ENCODE measurements around the gene AFM. TPM values are rescaled to one million over a fixed set of nuclear protein-coding genes. Genes with fewer than 3 reads are reported as not detected.

The AFM gene, protein sequence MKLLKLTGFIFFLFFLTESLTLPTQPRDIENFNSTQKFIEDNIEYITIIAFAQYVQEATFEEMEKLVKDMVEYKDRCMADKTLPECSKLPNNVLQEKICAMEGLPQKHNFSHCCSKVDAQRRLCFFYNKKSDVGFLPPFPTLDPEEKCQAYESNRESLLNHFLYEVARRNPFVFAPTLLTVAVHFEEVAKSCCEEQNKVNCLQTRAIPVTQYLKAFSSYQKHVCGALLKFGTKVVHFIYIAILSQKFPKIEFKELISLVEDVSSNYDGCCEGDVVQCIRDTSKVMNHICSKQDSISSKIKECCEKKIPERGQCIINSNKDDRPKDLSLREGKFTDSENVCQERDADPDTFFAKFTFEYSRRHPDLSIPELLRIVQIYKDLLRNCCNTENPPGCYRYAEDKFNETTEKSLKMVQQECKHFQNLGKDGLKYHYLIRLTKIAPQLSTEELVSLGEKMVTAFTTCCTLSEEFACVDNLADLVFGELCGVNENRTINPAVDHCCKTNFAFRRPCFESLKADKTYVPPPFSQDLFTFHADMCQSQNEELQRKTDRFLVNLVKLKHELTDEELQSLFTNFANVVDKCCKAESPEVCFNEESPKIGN
- 10.0 TPM for total RNA-seq

DNA sequence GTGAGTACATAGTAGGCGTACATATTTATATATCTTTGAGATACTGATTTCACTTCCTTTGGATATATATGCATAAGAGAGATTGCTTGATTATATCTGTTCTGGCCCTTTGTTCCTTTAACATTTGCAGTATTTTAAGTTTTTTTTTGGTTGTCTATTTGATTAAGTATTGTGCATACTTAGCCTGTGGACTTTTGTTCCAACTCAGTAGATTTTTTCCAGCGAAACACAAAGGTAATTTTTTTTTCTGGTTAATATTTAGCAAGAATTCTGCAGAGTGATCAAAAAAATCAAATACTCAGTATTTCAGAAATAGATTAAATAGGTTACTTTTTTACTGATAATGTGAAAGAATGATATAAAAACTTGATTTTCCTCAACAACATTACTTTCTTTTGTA is at the start of gene AFM:
Gene AFM (plus strand): TSS at position 388 of the 400 bp plus-strand sequence. CDS start 31 bp downstream, outside the sequence.

DNA sequence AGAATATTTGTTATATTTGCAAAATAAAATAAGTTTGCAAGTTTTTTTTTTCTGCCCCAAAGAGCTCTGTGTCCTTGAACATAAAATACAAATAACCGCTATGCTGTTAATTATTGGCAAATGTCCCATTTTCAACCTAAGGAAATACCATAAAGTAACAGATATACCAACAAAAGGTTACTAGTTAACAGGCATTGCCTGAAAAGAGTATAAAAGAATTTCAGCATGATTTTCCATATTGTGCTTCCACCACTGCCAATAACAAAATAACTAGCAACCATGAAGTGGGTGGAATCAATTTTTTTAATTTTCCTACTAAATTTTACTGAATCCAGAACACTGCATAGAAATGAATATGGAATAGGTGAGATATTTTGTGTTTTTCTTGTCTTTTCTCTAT is 45.6 kb upstream of the AFM start, which contains the start of gene AFP:
Gene AFP (plus strand): TSS at position 238 of the 400 bp plus-strand sequence. CDS start 42 bp downstream, at position 280.

Small RNA genes lying within 50 kb of the gene (small RNA-seq; reads per million reads assigned to genes)
- gene AC074250.1 (ENCODE audit: low replicate concordance), result not detected

Other genes with a start within 250 kb of the AFM start
- gene ANKRD17, start 222.9 kb upstream of the AFM start, total RNA-seq, result 57.2 TPM
- gene ALB, start 77.5 kb upstream of the AFM start, total RNA-seq, result 12.1 TPM
- gene AFP, start 45.5 kb upstream of the AFM start, total RNA-seq, result 34.0 TPM
- gene RASSF6, start 138.7 kb downstream of the AFM start, total RNA-seq, result 5.3 TPM

All from metanephros (tissue), 2 donors.